OCI-LY7 (cell line): ENCODE results near the gene KCNK7. TPM values are rescaled to one million over a fixed set of nuclear protein-coding genes. Genes with fewer than 3 reads are reported as not detected.
A peak's percentile ranks its signal among the peaks of the same experiment; 100 is the strongest.

ENCODE experiments used
- BruUV-seq: library from RNA; stranded (reverse); fragments of 400-500 nt; replicated peaks from 2 replicates; lab custom pipeline; 2021; lab: Mats Ljungman, UMichigan
- CTCF ChIA-PET: fragments of 300-600 bp; sonication (Branson Sonifier 250); formaldehyde crosslinking; loops from one replicate; lab custom pipeline; 2022; ENCODE audit warnings: antibody characterized with exemption; ENCODE audit not compliant: unreplicated experiment; lab: Charles Lee
- POLR2A ChIA-PET: fragments of 300-600 bp; sonication (Branson Sonifier 250); formaldehyde crosslinking; loops from one replicate; lab custom pipeline; 2022; ENCODE audit warnings: antibody characterized with exemption; lab: Charles Lee
- DNase-seq: peaks from one replicate; pipeline ENCODE4 v3.0.0-alpha.2; 2015; ENCODE audit warnings: low spot score
- H2AFZ ChIP-seq: fragments of 200-600 bp; sonication (generic), shearing (Covaris generic); 2 replicates; pipeline ENCODE4 v1.6.1; 2014; ENCODE audit warnings: mild to moderate bottlenecking, antibody characterized with exemption, low read length, moderate library complexity
- H3K27ac ChIP-seq: fragments of 200-600 bp; sonication (generic); 2 replicates; pipeline ENCODE4 v1.5.1; 2014; ENCODE audit warnings: mixed run types, low read depth, mild to moderate bottlenecking, moderate library complexity, low read length, inconsistent platforms; ENCODE audit not compliant: poor library complexity, severe bottlenecking
- H3K36me3 ChIP-seq: fragments of 200-600 bp; sonication (generic); 2 replicates; pipeline ENCODE4 v1.6.1; 2014; ENCODE audit warnings: mild to moderate bottlenecking, antibody characterized with exemption, low read length, moderate library complexity, mixed read lengths; ENCODE audit not compliant: insufficient read depth
- H3K4me1 ChIP-seq: fragments of 200-600 bp; sonication (generic); 2 replicates; pipeline ENCODE4 v1.5.1; 2014; ENCODE audit warnings: mild to moderate bottlenecking, low read length; ENCODE audit not compliant: insufficient read depth, poor library complexity, severe bottlenecking
- H3K4me2 ChIP-seq: fragments of 200-600 bp; sonication (generic); 2 replicates; pipeline ENCODE4 v1.6.1; 2014; ENCODE audit warnings: mild to moderate bottlenecking, low read length
- H3K4me3 ChIP-seq: fragments of 200-600 bp; sonication (generic); 2 replicates; pipeline ENCODE4 v1.5.1; 2014; ENCODE audit warnings: mild to moderate bottlenecking, low read depth, low read length; ENCODE audit not compliant: poor library complexity, severe bottlenecking
- H3K79me2 ChIP-seq: fragments of 200-600 bp; sonication (generic); 2 replicates; pipeline ENCODE4 v1.6.1; 2016; ENCODE audit warnings: low read depth, mild to moderate bottlenecking, low read length, moderate library complexity, mixed read lengths; ENCODE audit not compliant: insufficient read depth
- H3K9me2 ChIP-seq: fragments of 200-600 bp; sonication (generic); 2 replicates; pipeline ENCODE4 v1.6.1; 2016; ENCODE audit warnings: mild to moderate bottlenecking, low read length, mixed read lengths; ENCODE audit not compliant: insufficient read depth
- H3K9me3 ChIP-seq: fragments of 200-600 bp; sonication (generic); 2 replicates; pipeline ENCODE4 v1.6.1; 2014; ENCODE audit warnings: mild to moderate bottlenecking, mixed run types, low read length, mixed read lengths
- H4K20me1 ChIP-seq: fragments of 200-600 bp; sonication (generic); 2 replicates; pipeline ENCODE4 v1.6.1; 2014; ENCODE audit warnings: mild to moderate bottlenecking, antibody characterized with exemption, low read length, moderate library complexity, mixed read lengths; ENCODE audit not compliant: insufficient read depth
- EZH2phosphoT487 ChIP-seq: fragments of 200-600 bp; sonication (generic); IDR thresholded peaks from 2 replicates; pipeline ENCODE4 v1.6.1; 2018; ENCODE audit warnings: low read depth, borderline replicate concordance, mild to moderate bottlenecking, mixed run types, antibody characterized with exemption, low read length, moderate library complexity, mixed read lengths
- intact Hi-C: fragments of 100-400 bp; cut with micrococcal nuclease; formaldehyde crosslinking; loops from one replicate; pipeline ENCODE4 v1.10.0; 2022; ENCODE audit not compliant: unreplicated experiment
- total RNA-seq, 2 experiments: library from RNA; depleted of rRNA in 1 of 2; stranded (reverse); fragments of >200 nt in 1 of 2; shearing (Covaris generic) in 1 of 2; gene quantifications; 2 replicates each; pipeline ENCODE4 v1.2.3, GENCODE V29; 2014 to 2022
- TF ChIP-seq, protein P1 (sequence below): fragments of 200-600 bp; sonication (generic); conservative IDR thresholded peaks from 2 replicates; pipeline ENCODE4 v1.5.1; 2014; ENCODE audit warnings: mild to moderate bottlenecking, antibody characterized with exemption, low read length, moderate library complexity, mixed read lengths

The KCNK7 gene
- total RNA-seq, 2 experiments from 2014 or later, result 0.68 to 1.4 TPM

DNA sequence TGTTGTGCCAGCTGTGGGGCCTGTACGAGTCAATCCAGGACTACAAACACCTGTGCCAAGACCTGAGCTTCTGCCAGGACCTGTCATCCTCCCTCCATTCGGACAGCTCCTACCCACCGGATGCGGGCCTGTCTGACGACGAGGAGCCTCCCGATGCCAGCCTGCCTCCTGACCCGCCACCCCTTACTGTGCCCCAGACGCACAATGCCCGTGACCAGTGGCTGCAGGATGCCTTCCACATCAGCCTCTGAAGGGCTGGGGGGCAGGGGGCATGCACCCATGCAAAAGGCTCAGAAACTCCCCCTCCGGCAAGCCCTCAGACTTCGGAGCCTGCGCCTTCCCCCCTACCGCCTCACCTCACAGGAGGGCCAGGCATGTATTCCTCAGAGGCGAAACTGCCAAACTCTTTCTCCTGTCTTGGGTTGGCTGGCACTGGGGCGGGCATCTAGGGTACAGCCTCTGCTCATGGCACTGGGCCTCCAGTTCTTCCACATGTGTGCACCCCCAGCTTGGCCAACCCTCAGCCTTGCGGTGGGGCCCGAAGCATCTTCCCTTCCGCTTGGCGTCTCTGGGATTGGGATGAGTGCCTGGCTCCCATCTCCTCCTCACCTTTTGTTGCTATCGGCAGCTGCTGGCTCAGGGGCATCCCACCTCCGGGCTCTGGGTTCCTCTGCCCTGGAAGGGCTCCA, 22.1 kb downstream of the KCNK7 start:
- Histone ChIP-seq H3K4me2 (peak overlapping the region; percentile 98), H4K20me1 (peaks cover 7% of the 10 kb centered on the region; the same call in 1 of the 2 replicates), H3K79me2 (peaks cover 39% of the 10 kb centered on the region), H2AFZ (no peak overlapping the region), H3K36me3 (peaks cover 8% of the 10 kb centered on the region; the same call in 1 of the 2 replicates), H3K4me1 (peaks cover 62% of the 10 kb centered on the region), H3K9me2 (no peaks in the 10 kb centered on the region), H3K27ac (peak overlapping the region; percentile 84), H3K4me3 (peak overlapping the region; percentile 94), H3K9me3 (no peaks in the 10 kb centered on the region)
- TF ChIP-seq, protein P1, sequence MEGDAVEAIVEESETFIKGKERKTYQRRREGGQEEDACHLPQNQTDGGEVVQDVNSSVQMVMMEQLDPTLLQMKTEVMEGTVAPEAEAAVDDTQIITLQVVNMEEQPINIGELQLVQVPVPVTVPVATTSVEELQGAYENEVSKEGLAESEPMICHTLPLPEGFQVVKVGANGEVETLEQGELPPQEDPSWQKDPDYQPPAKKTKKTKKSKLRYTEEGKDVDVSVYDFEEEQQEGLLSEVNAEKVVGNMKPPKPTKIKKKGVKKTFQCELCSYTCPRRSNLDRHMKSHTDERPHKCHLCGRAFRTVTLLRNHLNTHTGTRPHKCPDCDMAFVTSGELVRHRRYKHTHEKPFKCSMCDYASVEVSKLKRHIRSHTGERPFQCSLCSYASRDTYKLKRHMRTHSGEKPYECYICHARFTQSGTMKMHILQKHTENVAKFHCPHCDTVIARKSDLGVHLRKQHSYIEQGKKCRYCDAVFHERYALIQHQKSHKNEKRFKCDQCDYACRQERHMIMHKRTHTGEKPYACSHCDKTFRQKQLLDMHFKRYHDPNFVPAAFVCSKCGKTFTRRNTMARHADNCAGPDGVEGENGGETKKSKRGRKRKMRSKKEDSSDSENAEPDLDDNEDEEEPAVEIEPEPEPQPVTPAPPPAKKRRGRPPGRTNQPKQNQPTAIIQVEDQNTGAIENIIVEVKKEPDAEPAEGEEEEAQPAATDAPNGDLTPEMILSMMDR, result no peak
- no peak for TF ChIP-seq EZH2phosphoT487
- ChIA-PET POLR2A (interaction anchor here (1.2 kb wide), 1 partner anchor 74 kb away, joined by 3 read pairs; no protein-coding TSS in a partner anchor), CTCF (no interaction called here)
- no TSS peak for BruUV-seq
- intact Hi-C loops, result loop anchor here (1.0 to 10.0 kb wide), 5 partner anchors 15 to 719 kb away; partner anchors contain the start of genes PCNX3, RELA and SIPA1
- DNase-seq, result peak; percentile 48

GRCh38 chr11:65572356-65573051, 23.1 kb downstream of the KCNK7 start, which contains the start of gene FAM89B:
TSS of gene FAM89B (plus strand) at chr11:65572538. CDS start at chr11:65572670, 132 bp downstream.
- Histone ChIP-seq H3K9me3 (no peaks in the 10 kb centered on the region), H3K4me2 (peak within 1 kb of the TSS; percentile 98), H3K4me3 (peak within 1 kb of the TSS; percentile 94), H3K4me1 (peaks cover 61% of the 10 kb centered on the region), H4K20me1 (peaks cover 7% of the 10 kb centered on the region; the same call in 1 of the 2 replicates), H3K27ac (peak within 1 kb of the TSS; percentile 84), H2AFZ (no peak within 1 kb of the TSS), H3K9me2 (no peaks in the 10 kb centered on the region), H3K36me3 (peaks cover 8% of the 10 kb centered on the region; the same call in 1 of the 2 replicates), H3K79me2 (peaks cover 47% of the 10 kb centered on the region)
- ChIA-PET POLR2A (interaction anchor here (0.7 to 1.4 kb wide), 3 partner anchors 43 to 437 kb away, joined by 3 to 4 read pairs (median 3); partner anchors contain the start of gene PCNX3), CTCF (interaction anchor here (1.3 kb wide), 1 partner anchor 32 kb away, joined by 3 read pairs; no protein-coding TSS in a partner anchor)
- peak; percentile 85 for DNase-seq
- intact Hi-C loops, result loop anchor here (1.0 to 10.0 kb wide), 3 partner anchors 26 to 718 kb away; partner anchors contain the start of gene RELA
- BruUV-seq, result no TSS peak
- TF ChIP-seq, protein P1, result no peak
- no peak for TF ChIP-seq EZH2phosphoT487
